Peyer's patch (tissue), 4 donors: ENCODE measurements around the gene PDSS2. TPM values are rescaled to one million over a fixed set of nuclear protein-coding genes. Genes with fewer than 3 reads are reported as not detected.

Experiments used
- DNase-seq, 3 donors: peaks; one replicate each; pipeline ENCODE4 v3.0.0-alpha.2; 2017 to 2019
- H3K27ac ChIP-seq, 4 donors: fragments of 200-600 bp; sonication (generic); one replicate each; pipeline ENCODE4 v1.5.1; 2016 to 2019
- H3K27me3 ChIP-seq, 2 donors: fragments of 200-600 bp; sonication (generic); one replicate each; pipeline ENCODE4 v1.5.1; 2019
- H3K36me3 ChIP-seq, 3 donors: fragments of 200-600 bp; sonication (generic); one replicate each; pipeline ENCODE4 v1.5.1; 2016 to 2019
- H3K4me1 ChIP-seq, 4 donors: fragments of 200-600 bp; sonication (generic); one replicate each; pipeline ENCODE4 v1.5.1; 2016 to 2019
- H3K4me3 ChIP-seq, 4 donors: fragments of 200-600 bp; sonication (generic); 1 replicate in 3 of 4; 2 replicates in 1 of 4; pipeline ENCODE4 v1.5.1; 2016 to 2019; ENCODE audit warnings: mild to moderate bottlenecking in 1 of 4
- H3K9me3 ChIP-seq, 4 donors: fragments of 200-600 bp; sonication (generic); one replicate each; pipeline ENCODE4 v1.5.1; 2016 to 2019; ENCODE audit warnings: mild to moderate bottlenecking in 1 of 4
- CTCF ChIP-seq, 6 experiments: fragments of 450-650 bp in 4 of 6; fragments of 200-600 bp in 2 of 6; sonication (generic) in 1 of 6; IDR thresholded peaks; one replicate each; pipeline ENCODE4 v1.5.1; 2017 to 2019; ENCODE audit warnings: antibody characterized with exemption in 6 of 6, mild to moderate bottlenecking in 3 of 6, moderate library complexity in 1 of 6
- POLR2A ChIP-seq, 2 donors: fragments of 450-650 bp; IDR thresholded peaks; one replicate each; pipeline ENCODE4 v1.5.1; 2017; ENCODE audit warnings: antibody characterized with exemption in 2 of 2, mild to moderate bottlenecking in 2 of 2, moderate library complexity in 2 of 2
- total RNA-seq, 4 donors: library from RNA; depleted of rRNA; stranded (reverse); fragments of >200 nt; gene quantifications; one replicate each; pipeline ENCODE4 v1.1.0, GENCODE V29; 2016

The PDSS2 gene
- total RNA-seq, 4 donors from 2014 or later = 9.5 to 16.5 (median 15.4) TPM

GRCh38 chr6:107114213-107114925 lies 345.0 kb downstream of the PDSS2 start:
- Histone ChIP-seq H3K27ac (peak overlapping the region; percentile 58 to 82 (median 76)), H3K27me3 (no peaks in the 10 kb centered on the region), H3K4me1 (peaks cover 0 to 11% (median 0%) of the 10 kb centered on the region in 4 donors), H3K9me3 (no peaks in the 10 kb centered on the region), H3K4me3 (peak overlapping the region; percentile 62 to 95 (median 76)), H3K36me3 (no peaks in the 10 kb centered on the region)
- TF ChIP-seq CTCF (IDR thresholded peaks at IDR 0.05) (peak; percentile 81 to 95 (median 92)), POLR2A (IDR thresholded peaks at IDR 0.05) (no peak)
- DNase-seq = peak; percentile 62 to 91 (median 88)

- H3K27ac ChIP-seq = no peak overlapping the region
- peaks cover 0 to 7% (median 0%) of the 10 kb centered on the region in 4 donors for H3K4me1 ChIP-seq
- TF ChIP-seq CTCF (IDR thresholded peaks at IDR 0.05) (no peak), POLR2A (IDR thresholded peaks at IDR 0.05) (no peak)
- no peaks in the 10 kb centered on the region for H3K9me3 ChIP-seq
- H3K4me3 ChIP-seq = no peak overlapping the region
- no peaks in the 10 kb centered on the region for H3K36me3 ChIP-seq
- no peak for DNase-seq
- H3K27me3 ChIP-seq = no peaks in the 10 kb centered on the region
These were observed 349.2 kb downstream of the PDSS2 start for GRCh38 chr6:107110200-107110599.

- H3K27me3 ChIP-seq = no peaks in the 10 kb centered on the region
- no peak overlapping the region for H3K4me3 ChIP-seq
- H3K4me1 ChIP-seq = no peaks in the 10 kb centered on the region
- DNase-seq = peak in 1 of 3 donors; percentile 7
- TF ChIP-seq POLR2A (IDR thresholded peaks at IDR 0.05) (no peak), CTCF (IDR thresholded peaks at IDR 0.05) (no peak)
- no peak overlapping the region for H3K27ac ChIP-seq
- H3K36me3 ChIP-seq = no peaks in the 10 kb centered on the region
- no peaks in the 10 kb centered on the region for H3K9me3 ChIP-seq
These were observed 351.0 kb downstream of the PDSS2 start for GRCh38 chr6:107108201-107108890.

GRCh38 chr6:107107791-107108190 lies 351.6 kb downstream of the PDSS2 start:
- DNase-seq = peak in 1 of 3 donors; percentile 36
- TF ChIP-seq POLR2A (IDR thresholded peaks at IDR 0.05) (no peak), CTCF (IDR thresholded peaks at IDR 0.05) (no peak)
- H3K27ac ChIP-seq = no peak overlapping the region
- no peaks in the 10 kb centered on the region for H3K36me3 ChIP-seq
- no peaks in the 10 kb centered on the region for H3K27me3 ChIP-seq
- H3K4me1 ChIP-seq = no peaks in the 10 kb centered on the region
- H3K9me3 ChIP-seq = no peaks in the 10 kb centered on the region
- no peak overlapping the region for H3K4me3 ChIP-seq

GRCh38 chr6:107106165-107106564 lies 353.2 kb downstream of the PDSS2 start:
- Histone ChIP-seq H3K36me3 (no peaks in the 10 kb centered on the region), H3K4me3 (no peak overlapping the region), H3K27ac (no peak overlapping the region), H3K9me3 (no peaks in the 10 kb centered on the region), H3K27me3 (no peaks in the 10 kb centered on the region), H3K4me1 (no peaks in the 10 kb centered on the region)
- peak in 1 of 3 donors; percentile 11 for DNase-seq
- TF ChIP-seq POLR2A (IDR thresholded peaks at IDR 0.05) (no peak), CTCF (IDR thresholded peaks at IDR 0.05) (no peak)
